ENCODE measurements around the gene EVA1A. TPM values are rescaled to one million over a fixed set of nuclear protein-coding genes. Genes with fewer than 3 reads are reported as not detected.

Gene EVA1A
- total RNA-seq, 1 donor from 2014 or later: 112 TPM

GRCh38 chr2:75532488-75532887 is 28.3 kb downstream of the EVA1A start:
- Histone ChIP-seq H3K36me3 (ENCODE audit: control insufficient read depth, insufficient read depth, low read length) (no peaks in the 10 kb centered on the region), H3K4me3 (ENCODE audit: low read depth, low read length) (no peak overlapping the region), H3K27me3 (ENCODE audit: control insufficient read depth, insufficient read depth, low read length) (no peaks in the 10 kb centered on the region)
- no peak for DNase-seq (ENCODE audit: low read depth)
- no peak for TF ChIP-seq CTCF (IDR thresholded peaks at IDR 0.05; ENCODE audit: insufficient read depth, low read length, poor library complexity, severe bottlenecking)

- no peaks in the 10 kb centered on the region for H3K27me3 ChIP-seq (ENCODE audit: control insufficient read depth, insufficient read depth, low read length)
- no peak for TF ChIP-seq CTCF (IDR thresholded peaks at IDR 0.05; ENCODE audit: insufficient read depth, low read length, poor library complexity, severe bottlenecking)
- H3K4me3 ChIP-seq (ENCODE audit: low read depth, low read length): no peak overlapping the region
- no peak for DNase-seq (ENCODE audit: low read depth)
- H3K36me3 ChIP-seq (ENCODE audit: control insufficient read depth, insufficient read depth, low read length): no peaks in the 10 kb centered on the region
These were observed 32.3 kb downstream of the EVA1A start for GRCh38 chr2:75528221-75528977.

- no peak for DNase-seq (ENCODE audit: low read depth)
- no peak for TF ChIP-seq CTCF (IDR thresholded peaks at IDR 0.05; ENCODE audit: insufficient read depth, low read length, poor library complexity, severe bottlenecking)
- no peaks in the 10 kb centered on the region for H3K27me3 ChIP-seq (ENCODE audit: control insufficient read depth, insufficient read depth, low read length)
- H3K36me3 ChIP-seq (ENCODE audit: control insufficient read depth, insufficient read depth, low read length): no peaks in the 10 kb centered on the region
- no peak overlapping the region for H3K4me3 ChIP-seq (ENCODE audit: low read depth, low read length)
These were observed 33.1 kb downstream of the EVA1A start for GRCh38 chr2:75527676-75528075.

GRCh38 chr2:75526842-75527241 is 33.9 kb downstream of the EVA1A start:
- Histone ChIP-seq H3K4me3 (ENCODE audit: low read depth, low read length) (no peak overlapping the region), H3K27me3 (ENCODE audit: control insufficient read depth, insufficient read depth, low read length) (no peaks in the 10 kb centered on the region), H3K36me3 (ENCODE audit: control insufficient read depth, insufficient read depth, low read length) (no peaks in the 10 kb centered on the region)
- DNase-seq (ENCODE audit: low read depth): no peak
- no peak for TF ChIP-seq CTCF (IDR thresholded peaks at IDR 0.05; ENCODE audit: insufficient read depth, low read length, poor library complexity, severe bottlenecking)

- H3K4me3 ChIP-seq (ENCODE audit: low read depth, low read length): no peak overlapping the region
- DNase-seq (ENCODE audit: low read depth): peak; percentile 38
These were observed 35.1 kb downstream of the EVA1A start for GRCh38 chr2:75525434-75526310.

More at GRCh38 chr2:75525434-75526310, 35.1 kb downstream of the EVA1A start:
- Histone ChIP-seq H3K27me3 (ENCODE audit: control insufficient read depth, insufficient read depth, low read length) (no peaks in the 10 kb centered on the region), H3K36me3 (ENCODE audit: control insufficient read depth, insufficient read depth, low read length) (no peaks in the 10 kb centered on the region)
- TF ChIP-seq CTCF (IDR thresholded peaks at IDR 0.05; ENCODE audit: insufficient read depth, low read length, poor library complexity, severe bottlenecking): no peak
